Measurements from ENCODE around the gene LRRC4B. TPM values are rescaled to one million over a fixed set of nuclear protein-coding genes. Genes with fewer than 3 reads are reported as not detected.
A peak's percentile ranks its signal among the peaks of the same experiment; 100 is the strongest.
"Not testable (repeated sequence)": the region's sequence is repeated elsewhere in the genome, so short reads cannot be mapped to it uniquely, and the experiment has no call there.

Gene LRRC4B
- total RNA-seq, 1 donor from 2014 or later, result not detected

GRCh38 chr19:50489461-50490011 lies 78.7 kb downstream of the LRRC4B start:
- no peak for DNase-seq (ENCODE audit: low read depth in 2 of 2)

- no peak for DNase-seq (ENCODE audit: low read depth in 2 of 2)
Measured at GRCh38 chr19:50488389-50489194, 79.6 kb downstream of the LRRC4B start.

- DNase-seq (ENCODE audit: low read depth in 2 of 2), result peak; percentile 12 to 37
Measured at GRCh38 chr19:50486823-50487515, 81.3 kb downstream of the LRRC4B start.

- no peak for DNase-seq (ENCODE audit: low read depth in 2 of 2)
Measured at GRCh38 chr19:50485284-50485955, 82.8 kb downstream of the LRRC4B start.

DNA sequence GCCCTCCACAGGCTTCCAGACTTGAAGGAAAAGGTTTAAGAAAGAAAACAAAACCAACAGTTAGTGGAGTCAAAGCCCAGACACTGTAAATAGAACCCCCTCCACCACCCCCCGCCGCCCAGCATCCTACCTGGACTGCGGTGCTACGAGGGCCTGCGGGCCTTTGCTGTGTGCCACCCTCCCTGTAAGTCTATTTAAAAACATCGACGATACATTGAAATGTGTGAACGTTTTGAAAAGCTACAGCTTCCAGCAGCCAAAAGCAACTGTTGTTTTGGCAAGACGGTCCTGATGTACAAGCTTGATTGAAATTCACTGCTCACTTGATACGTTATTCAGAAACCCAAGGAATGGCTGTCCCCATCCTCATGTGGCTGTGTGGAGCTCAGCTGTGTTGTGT lies 85.3 kb downstream of the LRRC4B start:
- no peak for DNase-seq (ENCODE audit: low read depth in 2 of 2)

- no peak for DNase-seq (ENCODE audit: low read depth in 2 of 2)
Measured at GRCh38 chr19:50482271-50482855, 85.9 kb downstream of the LRRC4B start.

- DNase-seq (ENCODE audit: low read depth in 2 of 2), result no peak
Measured at GRCh38 chr19:50481351-50482149, 86.7 kb downstream of the LRRC4B start.

- DNase-seq (ENCODE audit: low read depth in 2 of 2), result no peak
Measured at GRCh38 chr19:50480281-50481111, 87.7 kb downstream of the LRRC4B start.

DNA sequence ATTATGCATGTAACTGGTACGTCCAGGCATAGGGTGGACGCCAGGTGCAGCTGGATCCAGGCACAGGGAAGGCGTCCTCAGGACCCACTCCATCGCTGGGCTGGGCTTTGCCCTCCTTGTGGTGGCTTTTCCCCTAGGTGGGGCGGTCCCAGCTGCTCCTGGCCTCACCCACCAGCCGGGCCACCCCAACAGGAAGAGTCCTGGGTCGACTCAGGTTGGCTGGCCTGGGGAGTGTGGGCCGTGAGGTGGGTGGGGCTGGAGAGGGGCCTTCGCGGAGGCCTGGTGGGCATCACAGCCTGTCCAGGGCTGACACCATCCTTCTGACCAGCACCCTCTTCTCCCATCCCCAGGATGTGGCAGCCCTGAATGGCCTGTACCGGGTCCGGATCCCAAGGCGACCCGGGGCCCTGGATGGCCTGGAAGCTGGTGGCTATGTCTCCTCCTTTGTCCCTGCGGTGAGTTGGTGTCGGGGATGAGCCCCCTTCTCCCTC lies 88.4 kb downstream of the LRRC4B start:
- no peak for DNase-seq (ENCODE audit: low read depth in 2 of 2)

DNA sequence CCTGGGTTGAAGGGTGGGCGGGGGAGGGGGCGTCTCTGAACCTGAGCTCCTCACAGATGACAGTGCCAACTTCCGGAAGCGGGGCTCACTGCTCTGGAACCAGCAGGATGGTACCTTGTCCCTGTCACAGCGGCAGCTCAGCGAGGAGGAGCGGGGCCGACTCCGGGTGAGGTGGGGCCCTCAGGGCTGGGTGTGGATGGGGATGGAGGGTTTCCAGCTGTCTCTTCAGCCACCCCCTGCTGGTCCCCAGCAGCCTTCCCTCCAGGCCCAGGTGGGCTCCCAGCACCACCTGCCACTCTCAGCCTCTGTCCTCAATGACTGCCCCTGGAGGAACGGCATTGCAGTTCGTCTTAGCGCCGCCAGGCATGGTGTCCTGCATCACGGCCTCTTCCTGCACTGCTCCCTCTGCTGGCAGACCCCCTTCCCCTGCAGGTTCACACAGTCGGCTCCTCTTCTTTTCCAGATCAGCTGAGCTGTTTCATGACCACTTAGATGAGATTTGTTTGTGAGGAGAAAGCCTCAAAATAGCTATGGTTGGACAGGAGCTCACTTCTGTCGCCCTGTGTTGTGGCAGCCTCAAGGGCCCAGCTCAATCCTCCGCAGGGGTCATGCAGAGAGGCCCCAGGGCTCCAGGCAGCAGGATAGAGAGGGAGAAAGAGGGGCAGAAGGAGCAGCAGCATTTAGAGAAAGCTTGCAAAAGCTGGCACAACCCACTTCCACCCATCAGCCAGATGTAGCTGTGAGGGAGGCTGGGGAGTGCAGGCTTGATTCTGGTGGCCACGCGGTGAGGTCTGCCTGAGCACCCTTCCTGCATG lies 89.1 kb downstream of the LRRC4B start:
- peak; percentile 21 to 52 for DNase-seq (ENCODE audit: low read depth in 2 of 2)

- DNase-seq (ENCODE audit: low read depth in 2 of 2), result no peak
Measured at GRCh38 chr19:50477751-50478515, 90.3 kb downstream of the LRRC4B start.

DNA sequence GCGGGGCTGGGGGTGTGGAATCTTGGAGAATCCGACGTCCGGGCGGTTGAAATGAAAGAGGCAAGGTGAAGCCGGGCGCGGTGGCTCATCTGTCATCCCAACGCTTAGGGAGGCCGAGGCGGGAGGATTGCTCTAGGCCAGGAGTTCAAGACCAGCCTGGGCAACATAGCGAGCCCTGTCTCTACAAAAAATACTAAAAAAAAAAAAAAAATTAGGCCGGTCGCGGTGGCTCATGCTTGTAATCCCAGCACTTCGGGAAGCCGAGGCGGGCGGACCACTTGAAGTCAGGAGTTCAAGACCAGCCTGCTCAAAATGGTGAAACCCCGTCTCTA lies 91.4 kb downstream of the LRRC4B start:
- DNase-seq (ENCODE audit: low read depth in 2 of 2), result no peak

DNA sequence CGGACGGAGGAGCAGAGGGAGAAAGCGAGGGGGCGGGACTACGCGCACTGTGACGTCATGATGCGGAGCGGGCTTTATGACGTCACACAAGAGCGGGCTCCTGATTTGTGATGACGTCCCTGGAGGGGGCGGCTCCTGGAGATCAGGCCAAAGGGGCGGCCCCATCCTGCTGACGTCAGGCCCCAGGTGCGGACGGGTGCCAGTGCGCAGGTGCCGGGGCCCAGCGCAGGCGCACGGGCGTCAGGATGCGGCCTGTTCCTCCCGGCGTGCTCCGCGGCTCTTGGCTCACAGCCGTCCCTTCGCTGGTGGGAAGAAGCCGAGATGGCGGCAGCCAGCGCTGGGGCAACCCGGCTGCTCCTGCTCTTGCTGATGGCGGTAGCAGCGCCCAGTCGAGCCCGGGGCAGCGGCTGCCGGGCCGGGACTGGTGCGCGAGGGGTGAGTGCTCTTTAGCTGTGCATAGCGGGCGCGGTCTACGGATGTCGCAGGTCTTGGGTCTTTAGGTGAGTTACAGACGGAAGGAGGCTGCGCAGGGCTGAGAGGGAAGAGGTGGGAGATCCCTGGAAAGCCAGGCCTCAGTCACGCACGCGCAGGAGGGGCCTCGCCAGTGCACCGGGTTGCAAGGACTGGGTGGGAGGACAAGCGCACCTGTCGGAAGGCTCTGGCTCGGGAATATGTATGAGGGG lies 91.9 kb downstream of the LRRC4B start, which contains the start of the genes EMC10 and GARIN5A:
EMC10 (plus strand) TSS at position 284 of the 683 bp plus-strand sequence; CDS start at position 322, 38 bp downstream.
GARIN5A (minus strand) TSS at position 625 of the 683 bp plus-strand sequence; CDS start at position 165, 460 bp downstream.
- peak; percentile 88 to 95 for DNase-seq (ENCODE audit: low read depth in 2 of 2)

DNA sequence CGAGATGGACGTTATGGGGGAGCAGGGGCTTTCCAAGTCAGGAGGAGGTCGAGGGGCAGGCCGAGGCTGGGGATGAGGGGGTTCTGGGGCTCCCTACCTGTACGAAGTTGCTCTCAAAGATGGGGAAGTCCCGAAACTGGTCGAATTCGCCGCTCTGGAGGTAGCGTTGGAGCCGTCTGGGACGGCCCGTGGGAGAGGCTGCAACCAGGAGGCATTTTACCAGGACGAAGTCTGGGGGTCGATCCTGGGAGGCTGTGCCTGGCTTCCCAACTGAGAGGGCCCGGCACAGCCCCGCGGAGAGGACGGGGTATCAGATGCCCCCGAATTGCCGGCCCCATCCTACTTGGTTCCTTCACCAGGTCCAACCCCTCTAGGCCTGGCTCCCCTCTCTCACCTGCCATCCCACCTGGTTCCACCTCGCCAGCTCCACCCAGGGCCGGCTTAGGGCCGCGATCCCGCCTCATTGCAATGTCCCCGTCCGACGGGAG lies 92.5 kb downstream of the LRRC4B start:
- DNase-seq (ENCODE audit: low read depth in 2 of 2), result no peak

DNA sequence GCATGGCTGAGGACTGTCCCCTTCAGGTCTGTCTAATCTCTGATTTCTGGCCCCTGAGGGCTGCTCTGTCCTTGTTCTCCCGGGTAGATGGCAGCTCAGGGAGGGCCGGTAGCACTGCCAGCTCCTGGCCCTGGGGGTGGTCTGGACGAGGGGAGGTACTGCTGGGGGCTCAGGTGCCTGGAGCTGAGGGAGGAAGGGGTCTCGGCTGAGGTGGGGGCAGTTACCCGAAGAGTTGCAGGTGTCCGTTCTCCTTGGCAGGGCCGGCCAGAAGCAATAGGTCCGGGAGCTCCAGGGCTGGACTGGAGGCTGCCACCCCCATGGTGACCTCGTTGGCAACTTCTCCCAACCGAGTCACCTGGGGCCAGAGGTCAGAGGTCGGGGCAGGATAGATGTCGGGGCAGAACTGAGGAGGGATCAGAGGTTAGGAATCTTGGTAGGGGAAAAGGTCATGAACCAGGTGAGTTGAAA lies 93.1 kb downstream of the LRRC4B start:
- no peak for DNase-seq (ENCODE audit: low read depth in 2 of 2)

- not testable (repeated sequence) for DNase-seq (ENCODE audit: low read depth in 2 of 2)
Measured at GRCh38 chr19:50473336-50473735, 94.9 kb downstream of the LRRC4B start.

DNA sequence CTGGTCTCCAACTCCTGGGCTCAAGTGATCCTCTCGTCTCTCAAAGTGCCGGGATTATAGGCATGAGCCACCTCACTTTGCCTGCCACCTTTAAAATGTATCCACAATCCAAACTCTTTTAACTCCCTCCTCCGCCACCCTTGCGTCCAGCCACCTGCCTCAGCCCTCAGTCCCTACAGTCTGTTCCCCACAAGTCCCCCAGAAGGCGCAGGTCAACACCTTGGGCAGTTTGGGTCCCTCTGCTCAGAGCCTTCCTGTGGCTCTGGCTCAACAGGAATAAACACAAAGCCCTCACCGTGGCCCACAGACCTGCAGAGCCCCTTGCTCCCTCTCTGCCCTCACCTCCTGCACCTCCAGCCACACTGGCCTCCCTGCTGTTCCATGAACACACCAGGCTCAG lies 99.4 kb downstream of the LRRC4B start:
- no peak for DNase-seq (ENCODE audit: low read depth in 2 of 2)
